HUES64 (cell line): Measurements from ENCODE around the gene RGS4.

Experiments
- H3K27ac ChIP-seq: 2 replicates; pipeline ENCODE4 v1.7.0; 2013; ENCODE audit warnings: low read depth, low read length, inconsistent platforms
- H3K27me3 ChIP-seq: 2 replicates; pipeline ENCODE4 v1.6.1; 2013; ENCODE audit warnings: mild to moderate bottlenecking, low read length; ENCODE audit not compliant: insufficient read depth
- H3K36me3 ChIP-seq: 2 replicates; pipeline ENCODE4 v1.6.1; 2013; ENCODE audit warnings: mild to moderate bottlenecking, low read length; ENCODE audit not compliant: insufficient read depth
- H3K4me1 ChIP-seq: 2 replicates; pipeline ENCODE4 v1.6.1; 2013; ENCODE audit warnings: mild to moderate bottlenecking, low read length, moderate library complexity; ENCODE audit not compliant: insufficient read depth
- H3K4me3 ChIP-seq: 2 replicates; pipeline ENCODE4 v1.5.1; 2013; ENCODE audit warnings: mild to moderate bottlenecking, low read length, moderate library complexity
- H3K9ac ChIP-seq: 2 replicates; pipeline ENCODE4 v1.6.1; 2013; ENCODE audit warnings: mild to moderate bottlenecking, low read depth, low read length
- H3K9me3 ChIP-seq: 2 replicates; pipeline ENCODE4 v1.6.1; 2013; ENCODE audit warnings: low read depth, low read length; ENCODE audit not compliant: insufficient read depth
- WGBS: fragments of 150-250, 120-280 bp; methylation state at CpG from one replicate; pipeline ENCODE4 v1.1.7; 2013; ENCODE audit warnings: missing lambda C conversion rate; 5-methylcytosine and 5-hydroxymethylcytosine counted together

Gene RGS4

DNA sequence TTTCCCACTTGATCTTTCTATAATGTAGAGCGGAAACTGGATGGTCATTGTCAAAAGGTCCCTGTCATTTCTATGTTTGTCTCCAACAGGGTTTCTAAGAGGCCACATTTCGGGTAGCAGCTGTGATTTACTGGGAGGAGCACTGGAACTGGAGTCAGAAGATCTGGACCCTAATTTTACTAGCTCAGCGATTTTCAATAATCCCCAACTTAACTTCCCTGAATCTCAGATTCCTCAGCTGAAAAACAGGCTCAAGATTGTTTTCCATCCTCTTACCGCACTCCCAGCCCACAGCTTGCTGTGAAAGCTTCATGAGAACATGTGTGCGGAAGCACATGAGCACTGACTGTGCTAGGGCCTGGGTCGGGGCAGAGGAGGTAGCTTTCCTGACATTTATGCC, 19.9 kb upstream of the RGS4 start:
- H3K27ac ChIP-seq: no peak overlapping the region
- H3K4me3 ChIP-seq: no peak overlapping the region
- no peaks in the 10 kb centered on the region for H3K36me3 ChIP-seq
- H3K9me3 ChIP-seq: no peaks in the 10 kb centered on the region
- H3K4me1 ChIP-seq: no peaks in the 10 kb centered on the region
- no peaks in the 10 kb centered on the region for H3K27me3 ChIP-seq
- WGBS: 94% methylated on average over 6 of the region's 6 CpGs
- H3K9ac ChIP-seq: no peak overlapping the region

- Histone ChIP-seq H3K4me3 (no peak overlapping the region), H3K27me3 (no peaks in the 10 kb centered on the region), H3K36me3 (no peaks in the 10 kb centered on the region), H3K27ac (no peak overlapping the region), H3K9me3 (no peaks in the 10 kb centered on the region), H3K4me1 (no peaks in the 10 kb centered on the region), H3K9ac (no peak overlapping the region)
Observed at GRCh38 chr1:163050496-163050895, 18.7 kb upstream of the RGS4 start.

- WGBS: 84% methylated on average over 2 of the region's 2 CpGs
- no peak overlapping the region for H3K4me3 ChIP-seq
- no peaks in the 10 kb centered on the region for H3K9me3 ChIP-seq
- H3K27ac ChIP-seq: no peak overlapping the region
- no peaks in the 10 kb centered on the region for H3K4me1 ChIP-seq
- H3K9ac ChIP-seq: no peak overlapping the region
- H3K36me3 ChIP-seq: no peaks in the 10 kb centered on the region
- H3K27me3 ChIP-seq: no peaks in the 10 kb centered on the region
Observed at GRCh38 chr1:163054181-163054591, 15.0 kb upstream of the RGS4 start.

DNA sequence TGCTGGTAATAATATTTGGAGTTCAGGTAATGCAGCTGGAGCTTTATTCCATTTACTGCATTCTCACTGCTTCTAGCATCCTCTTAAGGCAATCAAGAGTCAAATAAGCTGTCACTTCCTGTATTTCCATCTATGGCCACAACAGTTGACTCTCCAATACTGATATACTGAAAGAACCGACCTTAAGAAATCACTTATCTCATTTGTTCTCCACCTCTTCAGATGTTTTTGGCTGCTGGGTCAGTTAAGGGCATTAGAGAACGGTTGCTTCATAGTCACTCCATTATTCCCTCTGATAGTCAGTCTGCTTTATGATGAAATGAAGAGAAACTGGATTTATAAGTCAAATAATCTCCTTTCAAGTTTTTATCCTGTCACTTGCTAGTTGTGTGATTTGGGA, 14.2 kb upstream of the RGS4 start:
- 82% methylated on average over 2 of the region's 2 CpGs for WGBS
- no peaks in the 10 kb centered on the region for H3K36me3 ChIP-seq
- no peaks in the 10 kb centered on the region for H3K9me3 ChIP-seq
- no peaks in the 10 kb centered on the region for H3K4me1 ChIP-seq
- no peak overlapping the region for H3K9ac ChIP-seq
- no peaks in the 10 kb centered on the region for H3K27me3 ChIP-seq
- H3K4me3 ChIP-seq: no peak overlapping the region
- H3K27ac ChIP-seq: no peak overlapping the region

GRCh38 chr1:163055531-163055930, 13.6 kb upstream of the RGS4 start:
- WGBS: 95% methylated on average over 4 of the region's 4 CpGs
- Histone ChIP-seq H3K36me3 (no peaks in the 10 kb centered on the region), H3K9me3 (no peaks in the 10 kb centered on the region), H3K9ac (no peak overlapping the region), H3K4me3 (no peak overlapping the region), H3K27ac (no peak overlapping the region), H3K27me3 (no peaks in the 10 kb centered on the region), H3K4me1 (no peaks in the 10 kb centered on the region)

- Histone ChIP-seq H3K9me3 (no peaks in the 10 kb centered on the region), H3K4me3 (no peak overlapping the region), H3K9ac (no peak overlapping the region), H3K4me1 (no peaks in the 10 kb centered on the region), H3K27ac (no peak overlapping the region), H3K27me3 (no peaks in the 10 kb centered on the region), H3K36me3 (no peaks in the 10 kb centered on the region)
Observed at GRCh38 chr1:163056831-163057230, 12.3 kb upstream of the RGS4 start.

- no peak overlapping the region for H3K27ac ChIP-seq
- no peak overlapping the region for H3K9ac ChIP-seq
- H3K4me1 ChIP-seq: peaks cover 15% of the 10 kb centered on the region
- no peak overlapping the region for H3K4me3 ChIP-seq
- H3K36me3 ChIP-seq: no peaks in the 10 kb centered on the region
- H3K27me3 ChIP-seq: no peaks in the 10 kb centered on the region
- H3K9me3 ChIP-seq: no peaks in the 10 kb centered on the region
- 92% methylated on average over 1 of the region's 1 CpG for WGBS
Observed at GRCh38 chr1:163060343-163061007, 8.7 kb upstream of the RGS4 start.

DNA sequence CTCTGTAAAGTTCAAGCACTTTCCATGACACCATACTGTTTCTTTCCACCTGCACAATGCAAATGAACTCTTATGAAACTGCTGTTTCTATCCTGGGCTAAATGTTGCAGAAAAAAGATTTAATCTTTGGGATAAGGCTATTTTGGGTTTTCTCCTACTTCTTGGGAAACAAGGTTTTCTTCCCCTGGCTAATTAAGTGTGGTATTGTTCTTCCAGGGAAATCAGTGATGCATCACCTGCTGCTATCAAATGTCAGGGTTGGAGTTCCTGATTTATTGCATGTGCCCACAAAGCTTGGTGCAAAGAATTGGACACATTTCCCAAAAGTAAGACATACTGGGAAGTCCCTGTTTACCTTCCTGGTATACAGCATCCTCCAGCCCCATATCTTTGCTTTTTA, 6.0 kb upstream of the RGS4 start:
- H3K27me3 ChIP-seq: no peaks in the 10 kb centered on the region
- H3K4me3 ChIP-seq: no peak overlapping the region
- no peaks in the 10 kb centered on the region for H3K9me3 ChIP-seq
- no peak overlapping the region for H3K9ac ChIP-seq
- peaks cover 15% of the 10 kb centered on the region for H3K4me1 ChIP-seq
- peak overlapping the region; percentile 33; the same call in 1 of the 2 replicates for H3K27ac ChIP-seq
- H3K36me3 ChIP-seq: no peaks in the 10 kb centered on the region

- Histone ChIP-seq H3K27me3 (no peaks in the 10 kb centered on the region), H3K36me3 (no peaks in the 10 kb centered on the region), H3K9ac (no peak overlapping the region), H3K4me1 (peaks cover 15% of the 10 kb centered on the region), H3K27ac (peak overlapping the region; percentile 41; the same call in 1 of the 2 replicates), H3K9me3 (no peaks in the 10 kb centered on the region), H3K4me3 (no peak overlapping the region)
- 62% methylated on average over 3 of the region's 3 CpGs for WGBS
Observed at GRCh38 chr1:163063610-163064009, 5.6 kb upstream of the RGS4 start.

DNA sequence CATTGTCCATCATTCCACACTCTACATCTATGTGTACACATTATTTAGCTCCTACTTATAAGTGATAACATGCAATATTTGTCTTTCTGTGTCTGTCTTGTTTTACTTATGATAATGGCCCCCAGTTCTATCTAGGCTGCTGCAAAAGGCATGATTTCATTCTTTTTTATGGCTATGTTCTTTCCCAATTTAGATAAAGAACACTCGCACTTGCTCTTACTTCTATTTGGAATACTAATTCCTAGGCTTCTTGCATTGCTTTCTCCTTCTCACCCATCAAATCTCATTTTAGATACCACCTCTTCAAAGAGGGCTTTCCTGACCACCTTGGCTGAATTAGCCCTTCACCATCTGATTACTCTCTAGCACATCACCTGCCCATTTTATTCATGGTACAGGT, 3.0 kb upstream of the RGS4 start:
- H3K4me1 ChIP-seq: peaks cover 15% of the 10 kb centered on the region
- H3K9me3 ChIP-seq: no peaks in the 10 kb centered on the region
- H3K4me3 ChIP-seq: no peak overlapping the region
- H3K27ac ChIP-seq: no peak overlapping the region
- no peak overlapping the region for H3K9ac ChIP-seq
- no peaks in the 10 kb centered on the region for H3K27me3 ChIP-seq
- H3K36me3 ChIP-seq: no peaks in the 10 kb centered on the region
- whole genome bisulfite sequencing: 91% methylated on average over 1 of the region's 1 CpG

DNA sequence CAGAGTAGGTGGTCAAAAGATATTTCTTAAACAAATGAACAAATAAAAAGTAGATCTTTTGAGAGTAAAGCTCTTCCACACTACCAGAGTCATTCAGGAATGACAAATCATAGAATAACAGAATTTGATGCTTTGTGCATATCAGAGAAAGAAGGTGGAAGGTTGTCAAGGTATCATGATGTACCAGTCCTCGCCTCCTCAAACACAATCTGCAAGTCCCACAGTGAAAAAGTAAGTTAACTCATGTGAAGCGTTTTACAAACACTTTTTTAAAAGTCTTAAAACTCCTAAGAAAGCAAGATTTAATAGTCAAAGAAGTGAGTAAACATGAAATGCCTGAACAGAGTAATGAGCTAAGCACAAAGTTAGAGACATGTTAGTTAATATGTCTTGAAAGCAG, 2.5 kb upstream of the RGS4 start:
- Histone ChIP-seq H3K9ac (no peak overlapping the region), H3K9me3 (no peaks in the 10 kb centered on the region), H3K27me3 (no peaks in the 10 kb centered on the region), H3K27ac (no peak overlapping the region), H3K4me3 (no peak overlapping the region), H3K36me3 (no peaks in the 10 kb centered on the region), H3K4me1 (peaks cover 15% of the 10 kb centered on the region)
- WGBS: no CpG with 5 or more reads among the region's 2 CpGs

- no peak overlapping the region for H3K9ac ChIP-seq
- WGBS: 37% methylated on average over 5 of the region's 5 CpGs
- H3K4me3 ChIP-seq: peak overlapping the region; percentile 24
- H3K27ac ChIP-seq: no peak overlapping the region
- no peaks in the 10 kb centered on the region for H3K27me3 ChIP-seq
- H3K36me3 ChIP-seq: no peaks in the 10 kb centered on the region
- peaks cover 9% of the 10 kb centered on the region for H3K4me1 ChIP-seq
- no peaks in the 10 kb centered on the region for H3K9me3 ChIP-seq
Observed at GRCh38 chr1:163068716-163069115, 445 bp upstream of the RGS4 start.
